A673 (cell line): ENCODE data around the gene SIT1.

ENCODE experiments used
- EZH2 ChIP-seq: fragments of 200-600 bp; sonication (generic); IDR thresholded peaks from 2 replicates; pipeline ENCODE4 v1.6.1; 2017; ENCODE audit warnings: borderline replicate concordance, low read depth, mild to moderate bottlenecking, mixed read lengths, antibody characterized with exemption, low read length; ENCODE audit not compliant: poor library complexity, severe bottlenecking
- TF ChIP-seq, protein P1 (sequence below): fragments of 300-800, 200-600 bp; sonication (generic); conservative IDR thresholded peaks from 2 replicates; pipeline ENCODE4 v1.5.1; 2017; ENCODE audit warnings: low read depth, mild to moderate bottlenecking, antibody characterized with exemption, low read length, moderate library complexity, mixed read lengths

DNA sequence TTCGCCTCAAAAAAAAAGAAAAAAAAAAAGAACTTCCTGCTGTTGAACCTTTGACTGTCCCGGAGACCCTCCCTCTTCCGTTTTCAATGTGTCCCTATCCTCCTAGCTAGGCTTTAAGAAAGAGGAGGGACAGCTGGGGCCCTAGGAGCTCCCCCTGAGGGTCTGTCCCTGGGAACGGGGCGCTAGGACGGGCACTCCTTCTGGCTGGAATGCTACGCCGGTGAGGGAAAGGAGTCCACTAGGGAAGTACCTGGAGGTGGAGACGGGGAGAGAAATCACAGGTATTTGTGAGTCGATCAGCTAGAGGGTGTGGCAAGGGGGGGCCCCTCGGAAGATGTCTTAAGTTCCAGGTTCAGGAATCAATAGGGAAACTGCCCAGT lies 4.6 kb downstream of the SIT1 start:
- TF ChIP-seq, protein P1, sequence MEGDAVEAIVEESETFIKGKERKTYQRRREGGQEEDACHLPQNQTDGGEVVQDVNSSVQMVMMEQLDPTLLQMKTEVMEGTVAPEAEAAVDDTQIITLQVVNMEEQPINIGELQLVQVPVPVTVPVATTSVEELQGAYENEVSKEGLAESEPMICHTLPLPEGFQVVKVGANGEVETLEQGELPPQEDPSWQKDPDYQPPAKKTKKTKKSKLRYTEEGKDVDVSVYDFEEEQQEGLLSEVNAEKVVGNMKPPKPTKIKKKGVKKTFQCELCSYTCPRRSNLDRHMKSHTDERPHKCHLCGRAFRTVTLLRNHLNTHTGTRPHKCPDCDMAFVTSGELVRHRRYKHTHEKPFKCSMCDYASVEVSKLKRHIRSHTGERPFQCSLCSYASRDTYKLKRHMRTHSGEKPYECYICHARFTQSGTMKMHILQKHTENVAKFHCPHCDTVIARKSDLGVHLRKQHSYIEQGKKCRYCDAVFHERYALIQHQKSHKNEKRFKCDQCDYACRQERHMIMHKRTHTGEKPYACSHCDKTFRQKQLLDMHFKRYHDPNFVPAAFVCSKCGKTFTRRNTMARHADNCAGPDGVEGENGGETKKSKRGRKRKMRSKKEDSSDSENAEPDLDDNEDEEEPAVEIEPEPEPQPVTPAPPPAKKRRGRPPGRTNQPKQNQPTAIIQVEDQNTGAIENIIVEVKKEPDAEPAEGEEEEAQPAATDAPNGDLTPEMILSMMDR, result no peak
- TF ChIP-seq EZH2, result no peak
